Adrenal gland (tissue), 12 donors: Measurements from ENCODE around the gene OSGIN1. TPM values are rescaled to one million over a fixed set of nuclear protein-coding genes. Genes with fewer than 3 reads are reported as not detected.

Source experiments
- DNase-seq, 7 donors: peaks; one replicate each; pipeline ENCODE4 v3.0.0-alpha.2; 2019 to 2020
- H3K27ac ChIP-seq, 5 donors: fragments of 200-600 bp; sonication (generic) in 4 of 5; 1 replicate in 3 of 5; 2 replicates in 2 of 5; pipeline versions ENCODE4 v1.5.1 to v1.8.0; 2016 to 2020; ENCODE audit warnings: mild to moderate bottlenecking in 1 of 5
- H3K27me3 ChIP-seq: fragments of 200-600 bp; 2 replicates; pipeline ENCODE4 v1.8.0; 2021
- H3K36me3 ChIP-seq, 2 donors: fragments of 200-600 bp; replicated peaks in 1 of 2; 1 replicate in 1 of 2; 2 replicates in 1 of 2; pipeline versions ENCODE4 v1.5.1 to v1.8.0; 2018 to 2022
- H3K4me1 ChIP-seq, 2 donors: fragments of 200-600 bp; replicated peaks in 1 of 2; 1 replicate in 1 of 2; 2 replicates in 1 of 2; pipeline versions ENCODE4 v1.5.1 to v1.8.0; 2018 to 2021
- H3K4me3 ChIP-seq, 4 donors: fragments of 200-600 bp; sonication (generic) in 3 of 4; one replicate each; pipeline ENCODE4 v1.5.1; 2016 to 2018
- H3K9me3 ChIP-seq, 3 donors: fragments of 200-600 bp; sonication (generic) in 1 of 3; replicated peaks in 1 of 3; 1 replicate in 2 of 3; 2 replicates in 1 of 3; pipeline versions ENCODE4 v1.5.1 to v1.8.0; 2016 to 2021
- CTCF ChIP-seq, 6 experiments: fragments of 450-650 bp in 4 of 6; fragments of 200-600 bp in 2 of 6; sonication (generic) in 1 of 6; IDR thresholded peaks; 1 replicate in 5 of 6; 2 replicates in 1 of 6; pipeline versions ENCODE4 v1.5.1 to v1.8.0; 2016 to 2021; ENCODE audit warnings: antibody characterized with exemption in 6 of 6, mild to moderate bottlenecking in 2 of 6, moderate library complexity in 1 of 6
- POLR2A ChIP-seq, 2 donors: fragments of 450-650 bp; IDR thresholded peaks; one replicate each; pipeline ENCODE4 v1.6.1; 2017; ENCODE audit warnings: antibody characterized with exemption in 2 of 2, mild to moderate bottlenecking in 2 of 2, moderate library complexity in 1 of 2
- WGBS, 4 donors: extraction: QIAGEN DNeasy Blood & Tissue Kit in 2 of 4; methylation state at CpG; one replicate each; pipeline versions ENCODE4 v1.1.5 to v1.1.7; 2013 to 2017; 5-methylcytosine and 5-hydroxymethylcytosine counted together
- intact Hi-C, 2 donors: fragments of 100-400 bp; cut with DNase I; formaldehyde crosslinking; loops; one replicate each; pipeline versions ENCODE4 v1.14.1 to v1.15.0; 2022 to 2023
- polyA plus RNA-seq, 3 donors: library from polyadenylated mRNA; stranded (reverse); fragments of 200-250 nt in 2 of 3; fragments of 350-450 nt in 1 of 3; fragmentation: Illumina TruSeq in 1 of 3; extraction: RNeasy Lipid Tissue Mini Kit (QIAGEN cat#74804) in 1 of 3; gene quantifications; one replicate each; pipeline ENCODE4 v1.2.3, GENCODE V29; 2013 to 2014
- total RNA-seq, 9 donors: library from RNA; depleted of rRNA in 4 of 9; stranded (reverse); fragments of >200 nt in 4 of 9; fragments of 120-200 nt in 1 of 9; fragmentation: NEBNext Ultra II Directional in 1 of 9; extraction: Animal tissue kit (Norgen Biotek cat#: 25700) in 1 of 9; gene quantifications; one replicate each; pipeline versions ENCODE4 v1.1.0 to v1.2.4, GENCODE V29; 2013 to 2023
- donor health status: healthy with polysubstance abuse.
- donor health status: Bipolar disorder and iron deficiency.
- donor health status: DM: yes; HTN: yes; CAD: no.
- donor health status: DM: no; HTN: no; CAD: no.
- donor health status: DM: no; HTN: no; CAD: no.
- donor health status: DM: yes; HTN: yes; CAD: no.

Gene OSGIN1
- total and polyA plus RNA-seq, 12 donors = 16.1 to 64.9 (median 19.3) TPM

DNA sequence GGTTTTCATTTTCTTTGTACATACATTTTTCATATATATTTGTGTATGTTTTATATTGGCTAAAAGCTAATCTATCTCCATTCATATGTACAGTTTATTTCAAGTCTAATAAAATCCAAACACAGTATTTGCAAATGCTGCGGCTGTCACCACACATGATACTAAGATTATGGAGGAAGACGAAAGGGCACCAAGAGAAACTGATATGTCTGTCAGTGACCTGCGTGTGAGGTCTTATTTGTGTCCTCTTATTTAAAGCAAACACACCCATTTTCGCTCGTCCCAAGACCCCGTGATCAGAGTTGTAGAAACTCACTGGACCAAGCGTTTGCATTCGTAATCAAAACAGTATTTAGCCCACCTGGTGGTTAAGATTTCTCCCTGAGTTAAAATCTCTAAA lies 45.9 kb upstream of the OSGIN1 start:
- no peak overlapping the region for H3K4me3 ChIP-seq
- DNase-seq = no peak
- peaks cover 0 to 18% of the 10 kb centered on the region in 2 donors for H3K4me1 ChIP-seq
- H3K36me3 ChIP-seq = peaks cover 0 to 45% of the 10 kb centered on the region in 2 donors
- intact Hi-C loops = no loop called here
- no peaks in the 10 kb centered on the region for H3K9me3 ChIP-seq
- no peak overlapping the region for H3K27ac ChIP-seq
- no peaks in the 10 kb centered on the region for H3K27me3 ChIP-seq
- WGBS, 4 donors = 92 to 96% (median 93%) methylated on average over 8 of the region's 8 CpGs
- TF ChIP-seq CTCF (IDR thresholded peaks at IDR 0.05) (no peak), POLR2A (IDR thresholded peaks at IDR 0.05) (no peak)

- TF ChIP-seq POLR2A (IDR thresholded peaks at IDR 0.05) = no peak
- no peak for TF ChIP-seq CTCF (IDR thresholded peaks at IDR 0.05)
- 86 to 90% (median 88%) methylated on average over 15 of the region's 15 CpGs for WGBS, 4 donors
- Histone ChIP-seq H3K27me3 (no peaks in the 10 kb centered on the region), H3K4me1 (peaks cover 0 to 18% of the 10 kb centered on the region in 2 donors), H3K9me3 (no peaks in the 10 kb centered on the region), H3K36me3 (peaks cover 0 to 51% of the 10 kb centered on the region in 2 donors), H3K4me3 (no peak overlapping the region), H3K27ac (no peak overlapping the region)
- intact Hi-C loops = no loop called here
- no peak for DNase-seq
Measured at GRCh38 chr16:83907631-83908250, 45.3 kb upstream of the OSGIN1 start.

- DNase-seq = no peak
- Histone ChIP-seq H3K27ac (no peak overlapping the region), H3K27me3 (no peaks in the 10 kb centered on the region), H3K36me3 (peaks cover 0 to 61% of the 10 kb centered on the region in 2 donors), H3K4me1 (peaks cover 0 to 9% of the 10 kb centered on the region in 2 donors), H3K9me3 (no peaks in the 10 kb centered on the region), H3K4me3 (no peak overlapping the region)
- WGBS, 4 donors = 80 to 100% (median 91%) methylated on average over 2 of the region's 2 CpGs
- TF ChIP-seq CTCF (IDR thresholded peaks at IDR 0.05) = no peak
- no peak for TF ChIP-seq POLR2A (IDR thresholded peaks at IDR 0.05)
- intact Hi-C loops = no loop called here
Measured at GRCh38 chr16:83908798-83909197, 44.2 kb upstream of the OSGIN1 start.

GRCh38 chr16:83911290-83911689 lies 41.8 kb upstream of the OSGIN1 start:
- intact Hi-C loops = no loop called here
- TF ChIP-seq CTCF (IDR thresholded peaks at IDR 0.05) (no peak), POLR2A (IDR thresholded peaks at IDR 0.05) (no peak)
- no peak for DNase-seq
- H3K4me3 ChIP-seq = no peak overlapping the region
- H3K27me3 ChIP-seq = no peaks in the 10 kb centered on the region
- no peak overlapping the region for H3K27ac ChIP-seq
- no peaks in the 10 kb centered on the region for H3K9me3 ChIP-seq
- no peaks in the 10 kb centered on the region for H3K4me1 ChIP-seq
- peaks cover 0 to 86% of the 10 kb centered on the region in 2 donors for H3K36me3 ChIP-seq
- WGBS, 4 donors = 90 to 97% (median 93%) methylated on average over 10 of the region's 10 CpGs
